Measurements from ENCODE around the gene NALCN. TPM values are rescaled to one million over a fixed set of nuclear protein-coding genes. Genes with fewer than 3 reads are reported as not detected.
A peak's percentile ranks its signal among the peaks of the same experiment; 100 is the strongest.

The NALCN gene
- total RNA-seq, 1 donor from 2014 or later: 1.1 TPM

DNA sequence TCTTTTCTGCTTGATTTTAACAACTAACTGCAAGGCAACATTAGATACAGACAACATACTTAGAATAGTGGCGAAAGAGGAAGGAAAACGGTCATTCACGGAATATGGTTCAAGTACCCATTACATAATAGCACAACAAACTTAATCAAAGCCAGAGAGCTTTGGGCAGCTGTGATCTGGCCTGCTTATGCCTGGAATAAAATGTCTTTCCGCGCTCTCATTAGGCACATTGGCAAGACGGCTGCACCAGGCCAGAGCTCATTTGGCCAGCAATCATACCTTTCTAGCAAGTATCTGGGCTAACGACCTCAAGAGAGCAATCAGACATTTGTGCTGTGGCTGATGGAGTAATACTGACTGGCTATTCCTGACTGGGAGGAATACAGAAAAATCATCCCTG lies 112.8 kb downstream of the NALCN start:
- Mint-ChIP-seq H3K4me1 (ENCODE audit: low read depth, unreplicated experiment) (peaks cover 21% of the 10 kb centered on the region), H3K9me3 (ENCODE audit: unreplicated experiment) (no peaks in the 10 kb centered on the region), H3K27ac (ENCODE audit: unreplicated experiment) (no peak overlapping the region), H3K36me3 (ENCODE audit: low read depth, unreplicated experiment) (no peaks in the 10 kb centered on the region), H3K4me3 (ENCODE audit: unreplicated experiment) (no peak overlapping the region), H3K27me3 (ENCODE audit: low read depth, unreplicated experiment) (no peaks in the 10 kb centered on the region)
- peaks cover 17% of the 10 kb centered on the region for H3K4me1 ChIP-seq (ENCODE audit: insufficient read depth, low read length)
- H3K4me2 ChIP-seq (ENCODE audit: low read length): no peak overlapping the region
- FAIRE-seq: peak; percentile 26
- H3K36me3 ChIP-seq (ENCODE audit: insufficient read depth, low read length): no peaks in the 10 kb centered on the region
- no peaks in the 10 kb centered on the region for H4K20me1 ChIP-seq (ENCODE audit: insufficient read depth, low read length)
- no peak overlapping the region for H3K4me3 ChIP-seq (ENCODE audit: insufficient read depth, low read depth, low read length)
- no peak overlapping the region for H3K27ac ChIP-seq (ENCODE audit: low read depth, low read length)
- no peaks in the 10 kb centered on the region for H3K27me3 ChIP-seq (ENCODE audit: insufficient read depth, low read length)
- no peaks in the 10 kb centered on the region for H3K9me3 ChIP-seq (ENCODE audit: insufficient read depth, low read depth, low read length)
- no peak for DNase-seq (ENCODE audit: low read depth)
- peak overlapping the region; percentile 23 for H2AFZ ChIP-seq (ENCODE audit: low read depth, low read length)
- H3K79me2 ChIP-seq (ENCODE audit: insufficient read depth, low read length): no peaks in the 10 kb centered on the region
- TF ChIP-seq CTCF (IDR thresholded peaks at IDR 0.05; ENCODE audit: insufficient read depth, low read depth, low read length) (no peak), EZH2 (IDR thresholded peaks at IDR 0.05; ENCODE audit: insufficient read depth, low read length) (no peak)
- H3K9ac ChIP-seq (ENCODE audit: low read length): no peak overlapping the region

- Histone ChIP-seq H3K36me3 (ENCODE audit: insufficient read depth, low read length) (no peaks in the 10 kb centered on the region), H3K9ac (ENCODE audit: low read length) (no peak overlapping the region), H3K79me2 (ENCODE audit: insufficient read depth, low read length) (no peaks in the 10 kb centered on the region), H3K27me3 (ENCODE audit: insufficient read depth, low read length) (no peaks in the 10 kb centered on the region), H3K4me3 (ENCODE audit: insufficient read depth, low read depth, low read length) (no peak overlapping the region), H3K27ac (ENCODE audit: low read depth, low read length) (no peak overlapping the region), H4K20me1 (ENCODE audit: insufficient read depth, low read length) (no peaks in the 10 kb centered on the region), H3K4me1 (ENCODE audit: insufficient read depth, low read length) (no peaks in the 10 kb centered on the region), H3K9me3 (ENCODE audit: insufficient read depth, low read depth, low read length) (no peaks in the 10 kb centered on the region), H2AFZ (ENCODE audit: low read depth, low read length) (no peak overlapping the region), H3K4me2 (ENCODE audit: low read length) (no peak overlapping the region)
- no peak for FAIRE-seq
- no peak for DNase-seq (ENCODE audit: low read depth)
- peaks cover under 1% of the 10 kb centered on the region for H3K9me3 Mint-ChIP-seq (ENCODE audit: unreplicated experiment)
- peaks cover 1% of the 10 kb centered on the region for H3K4me1 Mint-ChIP-seq (ENCODE audit: low read depth, unreplicated experiment)
- no peaks in the 10 kb centered on the region for H3K27me3 Mint-ChIP-seq (ENCODE audit: low read depth, unreplicated experiment)
- no peaks in the 10 kb centered on the region for H3K36me3 Mint-ChIP-seq (ENCODE audit: low read depth, unreplicated experiment)
- TF ChIP-seq CTCF (IDR thresholded peaks at IDR 0.05; ENCODE audit: insufficient read depth, low read depth, low read length): no peak
- no peak for TF ChIP-seq EZH2 (IDR thresholded peaks at IDR 0.05; ENCODE audit: insufficient read depth, low read length)
- no peak overlapping the region for H3K27ac Mint-ChIP-seq (ENCODE audit: unreplicated experiment)
- H3K4me3 Mint-ChIP-seq (ENCODE audit: unreplicated experiment): no peak overlapping the region
These were observed 115.3 kb downstream of the NALCN start for GRCh38 chr13:101301053-101301452.

GRCh38 chr13:101300531-101300930 lies 115.8 kb downstream of the NALCN start:
- no peak for FAIRE-seq
- Histone ChIP-seq H3K27ac (ENCODE audit: low read depth, low read length) (no peak overlapping the region), H3K9ac (ENCODE audit: low read length) (no peak overlapping the region), H3K27me3 (ENCODE audit: insufficient read depth, low read length) (no peaks in the 10 kb centered on the region), H3K4me2 (ENCODE audit: low read length) (no peak overlapping the region), H3K79me2 (ENCODE audit: insufficient read depth, low read length) (no peaks in the 10 kb centered on the region), H3K36me3 (ENCODE audit: insufficient read depth, low read length) (no peaks in the 10 kb centered on the region), H2AFZ (ENCODE audit: low read depth, low read length) (no peak overlapping the region), H4K20me1 (ENCODE audit: insufficient read depth, low read length) (no peaks in the 10 kb centered on the region), H3K4me3 (ENCODE audit: insufficient read depth, low read depth, low read length) (no peak overlapping the region), H3K4me1 (ENCODE audit: insufficient read depth, low read length) (no peaks in the 10 kb centered on the region), H3K9me3 (ENCODE audit: insufficient read depth, low read depth, low read length) (no peaks in the 10 kb centered on the region)
- no peaks in the 10 kb centered on the region for H3K4me1 Mint-ChIP-seq (ENCODE audit: low read depth, unreplicated experiment)
- H3K9me3 Mint-ChIP-seq (ENCODE audit: unreplicated experiment): peaks cover 2% of the 10 kb centered on the region
- no peak overlapping the region for H3K4me3 Mint-ChIP-seq (ENCODE audit: unreplicated experiment)
- TF ChIP-seq CTCF (IDR thresholded peaks at IDR 0.05; ENCODE audit: insufficient read depth, low read depth, low read length) (no peak), EZH2 (IDR thresholded peaks at IDR 0.05; ENCODE audit: insufficient read depth, low read length) (no peak)
- no peaks in the 10 kb centered on the region for H3K36me3 Mint-ChIP-seq (ENCODE audit: low read depth, unreplicated experiment)
- no peak overlapping the region for H3K27ac Mint-ChIP-seq (ENCODE audit: unreplicated experiment)
- no peak for DNase-seq (ENCODE audit: low read depth)
- no peaks in the 10 kb centered on the region for H3K27me3 Mint-ChIP-seq (ENCODE audit: low read depth, unreplicated experiment)

Data from astrocyte (in vitro differentiated cells and primary cell).